H1 (cell line): ENCODE measurements around the gene IL16. TPM values are rescaled to one million over a fixed set of nuclear protein-coding genes. Genes with fewer than 3 reads are reported as not detected.

ENCODE experiments used
- CTCF ChIA-PET: fragments of 300-600 bp; sonication (Branson Sonifier 250); formaldehyde crosslinking; loops from one replicate; lab custom pipeline; 2021; ENCODE audit not compliant: partially characterized antibody; lab: Charles Lee
- POLR2A ChIA-PET: fragments of 300-600 bp; sonication (Branson Sonifier 250); formaldehyde crosslinking; loops from one replicate; lab custom pipeline; 2021; ENCODE audit warnings: inconsistent platforms; ENCODE audit not compliant: partially characterized antibody; lab: Charles Lee
- DNase-seq, 2 experiments: peaks; one replicate each; pipeline versions ENCODE4 v3.0.0 to v3.0.0-alpha.2; 2010 to 2022; ENCODE audit warnings: low spot score in 2 of 2, low read depth in 1 of 2, mixed read lengths in 1 of 2
- FAIRE-seq: peaks from 2 replicates; lab custom pipeline; 2011; peaks lifted over from hg19 to GRCh38; lab: Jason Lieb, UNC
- H2AFZ ChIP-seq: 2 replicates; pipeline ENCODE4 v1.8.1; 2012; ENCODE audit warnings: low read length, inconsistent platforms
- H2AK5ac ChIP-seq: 2 replicates; pipeline ENCODE4 v1.6.1; 2013; ENCODE audit warnings: low read depth, low read length
- H2BK120ac ChIP-seq: replicated peaks from 2 replicates; pipeline ENCODE3; 2013; ENCODE audit warnings: low read depth, low read length, inconsistent platforms
- H2BK12ac ChIP-seq: 2 replicates; pipeline ENCODE4 v1.6.1; 2013; ENCODE audit warnings: low read depth, low read length
- H2BK15ac ChIP-seq: 2 replicates; pipeline ENCODE4 v1.6.1; 2013; ENCODE audit warnings: low read length
- H2BK20ac ChIP-seq: 2 replicates; pipeline ENCODE4 v1.6.1; 2013; ENCODE audit warnings: low read length
- H2BK5ac ChIP-seq: 2 replicates; pipeline ENCODE4 v1.6.1; 2013; ENCODE audit warnings: low read depth, low read length
- H3K14ac ChIP-seq: 2 replicates; pipeline ENCODE4 v1.6.1; 2013; ENCODE audit warnings: inconsistent platforms; ENCODE audit not compliant: insufficient read length
- H3K18ac ChIP-seq: 2 replicates; pipeline ENCODE4 v1.6.1; 2013; ENCODE audit warnings: low read length; ENCODE audit errors: extremely low read depth
- H3K23ac ChIP-seq: 2 replicates; pipeline ENCODE4 v1.6.1; 2013; ENCODE audit warnings: inconsistent platforms; ENCODE audit not compliant: insufficient read length
- H3K23me2 ChIP-seq: 2 replicates; pipeline ENCODE4 v1.6.1; 2013; ENCODE audit warnings: low read depth, low read length
- H3K27ac ChIP-seq: 2 replicates; pipeline ENCODE4 v1.6.1; 2011; ENCODE audit warnings: low read depth, low read length, inconsistent platforms
- H3K27me3 ChIP-seq, 4 experiments: replicated peaks in 1 of 4; 1 replicate in 1 of 4; 2 replicates in 3 of 4; pipeline versions ENCODE4 v1.6.1 to v1.8.1; 2011 to 2013; ENCODE audit warnings: low read length in 3 of 4, mild to moderate bottlenecking in 3 of 4, inconsistent platforms in 2 of 4, mixed read lengths in 2 of 4, moderate library complexity in 1 of 4; ENCODE audit not compliant: control insufficient read depth in 3 of 4, insufficient read depth in 3 of 4; ENCODE audit errors: extremely low read depth in 1 of 4
- H3K36me3 ChIP-seq, 4 experiments: 2 replicates each; pipeline versions ENCODE4 v1.6.1 to v1.8.1; 2011 to 2013; ENCODE audit warnings: mild to moderate bottlenecking in 4 of 4, low read length in 3 of 4, moderate library complexity in 2 of 4, control low read depth in 1 of 4, inconsistent platforms in 1 of 4; ENCODE audit not compliant: insufficient read depth in 4 of 4, control insufficient read depth in 2 of 4
- H3K4ac ChIP-seq: replicated peaks from 2 replicates; pipeline ENCODE3; 2013; ENCODE audit warnings: low read length, low read depth, mixed read lengths, inconsistent platforms; ENCODE audit not compliant: insufficient read length
- H3K4me1 ChIP-seq, 4 experiments: replicated peaks in 1 of 4; 1 replicate in 1 of 4; 2 replicates in 3 of 4; pipeline versions ENCODE4 v1.6.1 to v1.8.1; 2011 to 2013; ENCODE audit warnings: low read length in 3 of 4, inconsistent platforms in 2 of 4, mixed read lengths in 1 of 4; ENCODE audit not compliant: insufficient read depth in 4 of 4, control insufficient read depth in 3 of 4
- H3K4me2 ChIP-seq, 2 experiments: 2 replicates each; pipeline versions ENCODE4 v1.6.1 to v1.8.1; 2011 to 2013; ENCODE audit warnings: low read depth in 2 of 2, low read length in 2 of 2, control low read depth in 1 of 2, inconsistent platforms in 1 of 2, mild to moderate bottlenecking in 1 of 2; ENCODE audit not compliant: insufficient read depth in 1 of 2
- H3K4me3 ChIP-seq, 4 experiments: fragments of 200-600, 300-600 bp in 1 of 4; sonication (generic), shearing (Covaris generic), sonication (Bioruptor Twin) in 1 of 4; 2 replicates each; pipeline versions ENCODE4 v1.5.1 to v1.8.1; 2011 to 2016; ENCODE audit warnings: low read length in 4 of 4, low read depth in 3 of 4, control low read depth in 2 of 4, inconsistent platforms in 2 of 4, mild to moderate bottlenecking in 2 of 4, mixed read lengths in 1 of 4, moderate library complexity in 1 of 4; ENCODE audit not compliant: insufficient read depth in 2 of 4; ENCODE audit errors: extremely low read depth in 1 of 4
- H3K56ac ChIP-seq: replicated peaks from 2 replicates; pipeline ENCODE3; 2013; ENCODE audit warnings: low read depth, mild to moderate bottlenecking, mixed read lengths, low read length, inconsistent platforms; ENCODE audit not compliant: insufficient read length
- H3K79me1 ChIP-seq: 2 replicates; pipeline ENCODE4 v1.6.1; 2013; ENCODE audit warnings: low read depth, low read length, control low read depth
- H3K79me2 ChIP-seq, 2 experiments: 2 replicates each; pipeline versions ENCODE4 v1.6.1 to v1.8.1; 2012 to 2013; ENCODE audit warnings: low read length in 2 of 2, mild to moderate bottlenecking in 2 of 2, inconsistent platforms in 1 of 2; ENCODE audit not compliant: insufficient read depth in 2 of 2, control insufficient read depth in 1 of 2
- H3K9ac ChIP-seq, 4 experiments: replicated peaks in 1 of 4; 1 replicate in 1 of 4; 2 replicates in 3 of 4; pipeline versions ENCODE4 v1.6.1 to v1.8.1; 2011 to 2013; ENCODE audit warnings: low read depth in 3 of 4, low read length in 3 of 4, control low read depth in 2 of 4, mild to moderate bottlenecking in 2 of 4, moderate library complexity in 2 of 4, inconsistent platforms in 1 of 4; ENCODE audit errors: extremely low read depth in 1 of 4
- H3K9me3 ChIP-seq, 2 experiments: 2 replicates each; pipeline versions ENCODE4 v1.6.1 to v1.8.1; 2012 to 2013; ENCODE audit warnings: mild to moderate bottlenecking in 2 of 2, moderate library complexity in 2 of 2, control low read depth in 1 of 2, inconsistent platforms in 1 of 2, low read depth in 1 of 2, low read length in 1 of 2, mixed read lengths in 1 of 2; ENCODE audit not compliant: insufficient read depth in 2 of 2
- H4K20me1 ChIP-seq, 2 experiments: replicated peaks in 1 of 2; 2 replicates each; pipeline versions ENCODE3 to v1.8.1; 2011 to 2013; ENCODE audit warnings: inconsistent platforms in 2 of 2, low read length in 2 of 2, mild to moderate bottlenecking in 1 of 2; ENCODE audit not compliant: insufficient read depth in 2 of 2, control insufficient read depth in 1 of 2
- H4K5ac ChIP-seq: 2 replicates; pipeline ENCODE4 v1.6.1; 2013; ENCODE audit warnings: low read length, low read depth, mixed read lengths, inconsistent platforms; ENCODE audit not compliant: insufficient read length
- H4K8ac ChIP-seq: 2 replicates; pipeline ENCODE4 v1.8.0; 2013; ENCODE audit warnings: mild to moderate bottlenecking, moderate library complexity, low read length, inconsistent platforms; ENCODE audit not compliant: insufficient read depth; ENCODE audit errors: extremely low read depth
- H4K91ac ChIP-seq: replicated peaks from 2 replicates; pipeline ENCODE3; 2013; ENCODE audit warnings: low read length, mixed read lengths, inconsistent platforms; ENCODE audit not compliant: insufficient read length
- NANOG ChIP-seq: IDR thresholded peaks from 2 replicates; pipeline ENCODE4 v1.6.1; 2011; ENCODE audit warnings: low read length, low read depth, mild to moderate bottlenecking, inconsistent platforms; ENCODE audit not compliant: insufficient read depth, poor library complexity, severe bottlenecking
- SIRT6 ChIP-seq: IDR thresholded peaks from one replicate; pipeline ENCODE4 v1.7.1; 2012; ENCODE audit warnings: low read length, inconsistent platforms
- WGBS, 2 experiments: shearing (Covaris generic) in 1 of 2; methylation state at CpG; one replicate each; pipeline versions ENCODE4 v1.1.6 to v1.1.7; 2013 to 2015; ENCODE audit warnings: low lambda C conversion rate in 2 of 2, mixed read lengths in 2 of 2, inconsistent platforms in 1 of 2, low coverage in 1 of 2, missing lambda C conversion rate in 1 of 2; ENCODE audit not compliant: insufficient replicate concordance in 2 of 2, insufficient coverage in 1 of 2, insufficient read length in 1 of 2; ENCODE audit errors: extremely low coverage in 1 of 2, missing lambda C conversion rate in 1 of 2; 5-methylcytosine and 5-hydroxymethylcytosine counted together
- polyA plus RNA-seq, 7 experiments: library from polyadenylated mRNA; depleted of rRNA in 3 of 7; stranded (reverse) in 5 of 7; unstranded in 2 of 7; fragments of >200 nt in 5 of 7; fragments of 200-250 nt in 2 of 7; gene quantifications; 1 replicate in 5 of 7; 2 replicates in 1 of 7; 4 replicates in 1 of 7; pipeline versions ENCODE4 v1.2.1 to v1.2.3, GENCODE V29; 2011 to 2013; ENCODE audit warnings: missing spikeins in 2 of 7, mixed read lengths in 2 of 7
- total RNA-seq: library from RNA; stranded (reverse); fragmentation: NEBNext Ultra II Directional; extraction: Animal tissue kit (Norgen Biotek cat#: 25700); gene quantifications from 2 replicates; pipeline ENCODE4 v1.2.1, GENCODE V29; 2021

Gene IL16
- total and polyA plus RNA-seq, 2 of the 8 experiments (the other 6 are each of a cell fraction or from before 2014, with no cell fraction given): 0.03 to 0.09 TPM

DNA sequence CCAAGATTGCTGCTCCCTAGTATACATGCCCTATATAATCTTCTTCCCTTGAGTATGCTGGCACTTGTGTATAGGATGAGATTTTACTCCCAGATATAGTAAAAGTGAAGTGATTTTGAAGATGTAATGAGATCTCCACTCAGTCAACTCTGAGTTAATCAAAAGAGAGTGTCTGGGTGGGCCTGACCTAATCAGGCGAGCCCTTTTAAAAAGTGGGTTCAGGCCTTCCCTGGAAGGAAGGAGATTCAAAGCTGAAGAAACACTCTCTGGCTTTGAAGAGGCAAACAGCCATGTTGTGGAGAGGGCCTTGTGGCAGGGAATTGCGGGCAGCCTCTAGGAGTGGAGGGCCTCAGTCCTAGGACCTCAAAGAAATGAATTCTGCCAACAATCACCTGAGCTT, 132.8 kb downstream of the IL16 start:
- H2AK5ac ChIP-seq: no peak overlapping the region
- ChIA-PET POLR2A (interaction anchor here (0.7 kb wide), 1 partner anchor 461 kb away, joined by 3 read pairs; no protein-coding TSS in a partner anchor), CTCF (interaction anchor here (0.7 to 1.6 kb wide), 2 partner anchors 13 to 28 kb away, joined by 3 read pairs; no protein-coding TSS in a partner anchor)
- WGBS, 2 experiments: 91% methylated on average over 2 of the region's 2 CpGs; no CpG with 5 or more reads in 1 of the 2 experiments
- H2BK120ac ChIP-seq: no peak overlapping the region
- H2BK5ac ChIP-seq: no peak overlapping the region
- H3K23me2 ChIP-seq: peaks cover 3% of the 10 kb centered on the region; the same call in 1 of the 2 replicates
- no peaks in the 10 kb centered on the region for H3K9me3 ChIP-seq
- no peak overlapping the region for H2BK15ac ChIP-seq
- H3K79me2 ChIP-seq: no peaks in the 10 kb centered on the region
- no peak overlapping the region for H3K4me2 ChIP-seq
- no peak overlapping the region for H3K14ac ChIP-seq
- no peak overlapping the region for H2AFZ ChIP-seq
- no peak overlapping the region for H3K4ac ChIP-seq
- no peak overlapping the region for H3K27ac ChIP-seq
- no peak overlapping the region for H3K23ac ChIP-seq
- H2BK20ac ChIP-seq: no peak overlapping the region
- H3K36me3 ChIP-seq: no peaks in the 10 kb centered on the region
- H3K27me3 ChIP-seq: 0 out of 7 replicates have a peak, but pooled peaks cover 0 to 3% (median 0%) of the 10 kb centered on the region in 4 experiments
- no peak overlapping the region for H3K9ac ChIP-seq
- H3K4me1 ChIP-seq: peaks cover 0 to 3% (median 2%) of the 10 kb centered on the region in 4 experiments; a peak in 4 of 7 replicates
- FAIRE-seq (no peak), DNase-seq (no peak)
- H2BK12ac ChIP-seq: no peak overlapping the region
- no peak overlapping the region for H4K91ac ChIP-seq
- H4K5ac ChIP-seq: no peak overlapping the region
- no peak overlapping the region for H3K56ac ChIP-seq
- H3K4me3 ChIP-seq: no peak overlapping the region
- H4K20me1 ChIP-seq: no peaks in the 10 kb centered on the region
- no peak overlapping the region for H3K18ac ChIP-seq
- H3K79me1 ChIP-seq: no peaks in the 10 kb centered on the region
- H4K8ac ChIP-seq: no peak overlapping the region
- no peak for TF ChIP-seq SIRT6
- TF ChIP-seq NANOG: no peak
